Pancreas (tissue), 10 donors: ENCODE results near the gene PGA3. TPM values are rescaled to one million over a fixed set of nuclear protein-coding genes. Genes with fewer than 3 reads are reported as not detected.
A peak's percentile ranks its signal among the peaks of the same experiment; 100 is the strongest.
"Not testable (repeated sequence)": the region's sequence is repeated elsewhere in the genome, so short reads cannot be mapped to it uniquely, and the experiment has no call there.

Experiments used
- ATAC-seq, 4 donors: fragments of 200-7000 bp; cut with Tn5 transposase; one replicate each; pipeline versions ENCODE4 v1.8.0 to v1.9.1; 2020; ENCODE audit warnings: mild to moderate bottlenecking in 4 of 4, moderate library complexity in 4 of 4
- DNase-seq, 6 donors: peaks; one replicate each; pipeline ENCODE4 v3.0.0-alpha.2; 2020
- FAIRE-seq: peaks from 2 replicates; lab custom pipeline; 2012; peaks lifted over from hg19 to GRCh38; lab: Jason Lieb, UNC
- H3K27ac ChIP-seq, 4 donors: fragments of 200-600 bp; sonication (generic); 1 replicate in 3 of 4; 2 replicates in 1 of 4; pipeline versions ENCODE4 v1.5.0 to v1.8.0; 2020
- H3K27me3 ChIP-seq, 4 donors: fragments of 200-600 bp; one replicate each; pipeline ENCODE4 v1.8.0; 2021
- H3K36me3 ChIP-seq, 3 donors: fragments of 200-600 bp; sonication (generic) in 1 of 3; one replicate each; pipeline versions ENCODE4 v1.5.0 to v1.8.0; 2020 to 2021
- H3K4me1 ChIP-seq, 3 donors: fragments of 200-600 bp; one replicate each; pipeline ENCODE4 v1.8.0; 2021
- H3K4me3 ChIP-seq, 4 donors: fragments of 200-600 bp; sonication (generic) in 2 of 4; one replicate each; pipeline versions ENCODE4 v1.5.0 to v1.8.0; 2020 to 2021
- H3K9me3 ChIP-seq, 4 donors: fragments of 200-600 bp; one replicate each; pipeline ENCODE4 v1.8.0; 2021
- WGBS, 2 donors: extraction: QIAGEN DNeasy Blood & Tissue Kit; methylation state at CpG; one replicate each; pipeline ENCODE4 v1.1.7; 2013; 5-methylcytosine and 5-hydroxymethylcytosine counted together
- intact Hi-C, 3 donors: fragments of 100-400 bp; cut with DNase I; formaldehyde crosslinking; loops; one replicate each; pipeline versions ENCODE4 v1.11.1 to v1.14.2; 2022
- polyA plus RNA-seq, 2 donors: library from polyadenylated mRNA; stranded (reverse); fragments of 200-250 nt; gene quantifications; one replicate each; pipeline ENCODE4 v1.2.3, GENCODE V29; 2013
- total RNA-seq, 6 donors: library from RNA; stranded (reverse); fragmentation: NEBNext Ultra II Directional in 4 of 6; extraction: Animal tissue kit (Norgen Biotek cat#: 25700) in 4 of 6; gene quantifications; one replicate each; pipeline versions ENCODE4 v1.2.1 to v1.2.4, GENCODE V29; 2021 to 2023
- TF ChIP-seq, protein P1 (sequence below), 4 donors: fragments of 200-600 bp; sonication (generic) in 3 of 4; IDR thresholded peaks; one replicate each; pipeline versions ENCODE4 v1.5.0 to v1.8.0; 2021; ENCODE audit warnings: antibody characterized with exemption in 4 of 4
- donor health status: healthy with polysubstance abuse.
- donor health status: DM: no; HTN: no; CAD: no; lungs with moderate emphysema.
- donor health status: DM: no; HTN: no; CAD: no.
- donor health status: control.
- donor health status: control.
- donor health status: Bipolar disorder and iron deficiency.
- donor health status: DM: yes; HTN: yes; CAD: no.
- donor health status: DM: no; HTN: no; CAD: no.
- donor health status: DM: no; HTN: no; CAD: no.
- donor health status: DM: yes; HTN: yes; CAD: no.

The PGA3 gene
- total and polyA plus RNA-seq, 8 donors, result 0.08 to 7.4 (median 0.23) TPM; not detected in 4

DNA sequence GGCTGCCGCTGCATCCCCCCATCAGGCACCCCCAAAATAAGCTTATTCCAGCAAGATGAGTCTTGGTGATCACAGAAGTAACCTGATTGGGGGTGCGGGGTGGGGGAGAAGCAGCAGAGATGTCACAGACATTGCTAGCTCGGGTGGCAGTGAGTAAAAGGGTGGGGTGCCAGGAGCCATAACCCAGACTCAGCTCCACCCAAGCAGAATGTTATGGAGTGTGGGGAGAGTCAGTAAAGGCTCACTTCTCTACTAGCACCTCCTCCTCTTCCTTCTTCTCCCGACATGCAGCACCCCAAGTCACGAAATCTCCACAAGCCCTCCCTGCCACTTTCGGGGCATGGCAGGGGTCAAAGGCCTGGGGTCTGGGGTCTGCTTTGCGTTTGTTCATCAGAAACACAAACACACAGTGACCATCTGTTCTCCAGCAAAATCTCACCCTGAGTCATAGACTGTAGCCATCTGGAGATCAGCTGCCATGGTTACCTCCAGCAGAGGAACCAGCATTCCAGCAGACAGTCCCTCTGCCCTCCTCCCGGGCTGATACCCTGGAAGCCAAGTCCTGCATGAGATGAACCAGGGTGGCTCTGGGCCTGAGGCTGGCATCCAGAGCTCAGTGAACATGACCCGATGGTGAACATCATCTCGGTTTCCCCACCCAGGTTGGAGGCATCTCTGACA, 42.1 kb downstream of the PGA3 start:
- H3K27me3 ChIP-seq, intact Hi-C loops, H3K27ac ChIP-seq, H3K36me3 ChIP-seq, H3K4me1 ChIP-seq, DNase-seq, H3K4me3 ChIP-seq, H3K9me3 ChIP-seq, ATAC-seq, FAIRE-seq: not testable (repeated sequence)
- no CpG with 5 or more reads among the region's 10 CpGs for WGBS, 2 donors

DNA sequence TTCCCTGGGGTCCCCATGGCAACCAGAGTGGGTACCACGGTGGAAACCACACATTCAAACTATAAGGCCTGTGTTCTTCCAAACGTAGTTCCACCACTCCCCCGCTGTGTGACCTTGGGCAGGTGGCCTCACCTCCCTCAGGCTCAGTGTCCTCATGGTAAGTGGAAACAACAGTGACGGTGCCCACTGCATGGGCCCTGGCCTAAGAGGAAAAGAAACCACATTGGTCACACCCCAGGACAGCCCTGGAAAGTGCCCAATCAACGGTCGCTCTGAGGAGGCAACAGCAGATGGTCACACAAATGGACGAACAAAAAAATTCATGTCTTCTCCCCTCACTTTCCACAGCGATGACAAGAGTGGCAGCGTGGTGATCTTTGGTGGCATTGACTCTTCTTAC, 44.8 kb downstream of the PGA3 start:
- H3K27ac ChIP-seq, H3K27me3 ChIP-seq, H3K36me3 ChIP-seq, DNase-seq, FAIRE-seq, ATAC-seq, H3K9me3 ChIP-seq, H3K4me1 ChIP-seq, intact Hi-C loops, H3K4me3 ChIP-seq: not testable (repeated sequence)
- WGBS, 2 donors, result 69 to 74% methylated on average over 9 of the region's 9 CpGs

DNA sequence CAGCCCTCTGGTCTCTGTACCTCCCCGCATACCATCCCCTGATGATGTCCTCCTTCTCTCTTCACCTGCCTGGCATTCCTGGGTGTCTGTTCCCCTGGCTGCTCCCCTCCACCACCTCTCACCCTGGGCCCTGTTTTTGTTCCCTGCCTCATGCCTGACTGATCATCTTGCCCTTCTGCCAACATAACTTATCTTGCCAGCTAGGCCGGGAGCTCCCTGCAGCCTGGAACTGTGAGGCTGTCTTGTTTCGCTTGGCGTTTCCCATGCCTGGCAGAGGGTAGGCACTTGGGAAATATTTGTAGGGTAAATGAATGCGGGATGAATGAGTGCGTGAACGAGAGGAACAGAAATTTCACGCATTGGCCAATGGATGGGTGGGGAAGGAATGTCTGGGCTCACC, 45.9 kb downstream of the PGA3 start:
- H3K27ac ChIP-seq, FAIRE-seq, DNase-seq, H3K27me3 ChIP-seq, H3K4me3 ChIP-seq, H3K4me1 ChIP-seq, H3K9me3 ChIP-seq, intact Hi-C loops, H3K36me3 ChIP-seq, ATAC-seq: not testable (repeated sequence)
- WGBS, 2 donors, result 75 to 78% methylated on average over 8 of the region's 8 CpGs

DNA sequence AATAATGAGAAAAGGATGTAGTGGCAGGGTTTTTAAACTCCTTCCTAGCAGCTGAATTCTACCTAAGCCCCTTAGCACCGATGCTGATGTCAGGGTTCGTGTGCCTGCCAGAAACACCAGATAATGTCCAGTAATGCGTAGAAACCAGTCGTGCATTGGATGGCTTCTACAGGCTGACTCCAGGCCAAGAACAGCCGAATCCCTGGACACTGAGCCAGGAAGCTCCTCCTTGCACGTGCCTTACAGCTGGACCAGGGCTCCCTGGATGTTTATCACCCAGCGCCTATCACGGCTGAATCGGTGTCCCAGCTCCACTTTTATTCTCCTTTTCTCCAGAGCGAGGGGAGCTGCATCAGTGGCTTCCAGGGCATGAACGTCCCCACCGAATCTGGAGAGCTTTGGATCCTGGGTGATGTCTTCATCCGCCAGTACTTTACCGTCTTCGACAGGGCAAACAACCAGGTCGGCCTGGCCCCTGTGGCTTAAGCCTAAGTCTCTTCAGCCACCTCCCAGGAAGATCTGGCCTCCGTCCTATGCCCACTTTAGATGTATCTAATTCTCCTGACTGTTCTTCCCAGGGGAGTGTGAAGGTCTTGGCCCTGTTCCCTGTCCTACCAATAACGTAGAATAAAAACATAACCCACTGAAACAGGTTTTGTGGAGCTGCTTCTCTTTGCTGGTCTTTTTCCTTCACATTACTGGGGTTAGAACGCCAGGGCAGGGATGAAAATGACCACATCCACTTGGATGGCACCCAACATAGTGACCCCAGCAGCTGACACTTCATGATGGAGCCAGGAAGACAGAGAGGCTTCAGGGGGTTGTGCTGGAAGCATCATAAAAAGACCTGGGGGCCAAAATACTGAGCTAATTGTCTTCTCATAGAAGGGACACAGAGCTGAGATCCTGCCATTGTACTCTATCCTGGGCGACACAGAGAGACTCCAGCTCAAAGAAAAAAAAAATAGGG, 47.8 kb downstream of the PGA3 start:
- 64 to 70% methylated on average over 20 of the region's 20 CpGs for WGBS, 2 donors
- intact Hi-C loops, result loop anchor here in 2 of 3 donors (10.0 kb wide), 1 partner anchor 134 kb away; no protein-coding TSS in a partner anchor

DNA sequence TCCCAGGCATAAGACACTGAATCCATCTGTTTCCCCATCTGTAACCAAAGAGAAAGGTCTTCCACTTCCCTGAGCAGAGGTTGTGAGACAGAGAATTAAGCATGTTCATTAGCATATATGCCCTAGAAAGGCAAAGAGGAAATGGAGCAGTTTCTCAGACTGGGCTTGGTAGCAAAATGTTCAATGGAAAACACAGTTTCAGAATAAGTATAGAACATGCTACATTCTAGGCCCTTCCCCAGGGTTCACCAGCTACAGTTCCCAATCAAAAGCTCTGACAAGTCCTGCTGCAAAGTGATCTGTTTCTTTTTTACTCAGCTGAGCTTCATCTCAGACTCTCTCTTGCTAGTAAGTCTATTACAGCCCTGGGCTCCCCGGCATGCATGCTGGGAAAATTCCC, 49.0 kb downstream of the PGA3 start:
- FAIRE-seq, ATAC-seq, H3K9me3 ChIP-seq, H3K4me1 ChIP-seq, H3K36me3 ChIP-seq, H3K27ac ChIP-seq, H3K4me3 ChIP-seq, H3K27me3 ChIP-seq, DNase-seq: not testable (repeated sequence)
- intact Hi-C loops, result loop anchor here in 2 of 3 donors (10.0 kb wide), 1 partner anchor 132 kb away; no protein-coding TSS in a partner anchor
- WGBS, 2 donors, result 33 to 39% methylated on average over 1 of the region's 1 CpG

More for the DNA sequence above, 47.8 kb downstream of the PGA3 start:
- not testable (repeated sequence) for FAIRE-seq, H3K36me3 ChIP-seq, H3K4me1 ChIP-seq, H3K9me3 ChIP-seq, H3K4me3 ChIP-seq, DNase-seq, H3K27ac ChIP-seq, H3K27me3 ChIP-seq
- ATAC-seq, result peak in 1 of 4 donors; percentile 28

DNA sequence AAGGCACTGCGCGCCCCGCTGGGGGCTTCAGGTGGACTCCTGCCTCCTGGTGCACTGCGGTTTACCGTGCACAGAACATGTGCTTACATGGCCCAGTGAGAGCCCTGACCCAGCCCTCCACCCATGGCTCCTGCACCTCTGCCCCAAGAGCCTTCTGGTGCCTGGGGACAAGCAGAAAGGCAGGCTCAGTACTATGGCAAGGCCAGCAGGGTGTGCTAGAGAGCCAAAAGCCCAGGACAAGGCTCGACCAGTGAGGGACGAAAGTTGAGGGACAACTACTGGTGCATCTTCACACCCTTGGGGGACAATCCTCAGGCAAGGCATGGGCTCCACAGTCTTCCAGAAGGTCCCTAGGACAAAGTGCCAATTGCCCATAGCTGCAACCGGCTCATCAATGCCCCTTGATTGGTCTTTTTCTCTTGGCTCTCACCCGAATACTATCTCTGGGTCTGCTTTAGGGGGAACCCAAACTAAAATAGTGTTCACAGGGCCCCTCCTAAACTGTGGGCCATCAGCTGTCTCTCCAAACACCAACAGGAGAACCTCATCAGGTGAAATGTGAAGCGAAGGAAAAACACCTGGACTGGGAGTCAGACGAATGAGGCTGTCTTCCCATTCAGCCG, 51.2 kb downstream of the PGA3 start:
- no peaks in the 10 kb centered on the region for H3K36me3 ChIP-seq
- WGBS, 2 donors, result 40 to 50% methylated on average over 12 of the region's 12 CpGs
- no peaks in the 10 kb centered on the region for H3K27me3 ChIP-seq
- intact Hi-C loops, result loop anchor here in 2 of 3 donors (10.0 kb wide), 1 partner anchor 130 kb away; no protein-coding TSS in a partner anchor
- no peaks in the 10 kb centered on the region for H3K4me1 ChIP-seq
- no peak overlapping the region for H3K4me3 ChIP-seq
- peak; percentile 81 to 97 (median 92) for ATAC-seq
- no peaks in the 10 kb centered on the region for H3K9me3 ChIP-seq
- no peak overlapping the region for H3K27ac ChIP-seq
- TF ChIP-seq, protein P1, sequence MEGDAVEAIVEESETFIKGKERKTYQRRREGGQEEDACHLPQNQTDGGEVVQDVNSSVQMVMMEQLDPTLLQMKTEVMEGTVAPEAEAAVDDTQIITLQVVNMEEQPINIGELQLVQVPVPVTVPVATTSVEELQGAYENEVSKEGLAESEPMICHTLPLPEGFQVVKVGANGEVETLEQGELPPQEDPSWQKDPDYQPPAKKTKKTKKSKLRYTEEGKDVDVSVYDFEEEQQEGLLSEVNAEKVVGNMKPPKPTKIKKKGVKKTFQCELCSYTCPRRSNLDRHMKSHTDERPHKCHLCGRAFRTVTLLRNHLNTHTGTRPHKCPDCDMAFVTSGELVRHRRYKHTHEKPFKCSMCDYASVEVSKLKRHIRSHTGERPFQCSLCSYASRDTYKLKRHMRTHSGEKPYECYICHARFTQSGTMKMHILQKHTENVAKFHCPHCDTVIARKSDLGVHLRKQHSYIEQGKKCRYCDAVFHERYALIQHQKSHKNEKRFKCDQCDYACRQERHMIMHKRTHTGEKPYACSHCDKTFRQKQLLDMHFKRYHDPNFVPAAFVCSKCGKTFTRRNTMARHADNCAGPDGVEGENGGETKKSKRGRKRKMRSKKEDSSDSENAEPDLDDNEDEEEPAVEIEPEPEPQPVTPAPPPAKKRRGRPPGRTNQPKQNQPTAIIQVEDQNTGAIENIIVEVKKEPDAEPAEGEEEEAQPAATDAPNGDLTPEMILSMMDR (IDR thresholded peaks at IDR 0.05), result peak; percentile 73 to 84 (median 78)
- peak; percentile 40 to 79 (median 68) for DNase-seq
- FAIRE-seq, result no peak
